ENCODE results near the gene GSG1L.

Gene GSG1L

GRCh38 chr16:27789150-27789549 is 274.4 kb downstream of the GSG1L start:
- DNase-seq (ENCODE audit: low spot score), result no peak

GRCh38 chr16:27787665-27788064 is 275.8 kb downstream of the GSG1L start:
- no peak for DNase-seq (ENCODE audit: low spot score)

GRCh38 chr16:27786923-27787625 is 276.4 kb downstream of the GSG1L start:
- no peak for DNase-seq (ENCODE audit: low spot score)

GRCh38 chr16:27786221-27786922 is 277.1 kb downstream of the GSG1L start:
- no peak for DNase-seq (ENCODE audit: low spot score)

GRCh38 chr16:27785307-27785678 is 278.2 kb downstream of the GSG1L start:
- no peak for DNase-seq (ENCODE audit: low spot score)

- no peak for DNase-seq (ENCODE audit: low spot score)
Observed at GRCh38 chr16:27784351-27785306, 278.9 kb downstream of the GSG1L start.

- DNase-seq (ENCODE audit: low spot score), result no peak
Observed at GRCh38 chr16:27781981-27782880, 281.3 kb downstream of the GSG1L start.

- peak; percentile 82 for DNase-seq (ENCODE audit: low spot score)
Observed at GRCh38 chr16:27781195-27781524, 282.4 kb downstream of the GSG1L start.

GRCh38 chr16:27780468-27781194 is 282.9 kb downstream of the GSG1L start:
- DNase-seq (ENCODE audit: low spot score), result no peak

GRCh38 chr16:27779641-27780164 is 283.8 kb downstream of the GSG1L start:
- peak; percentile 84 for DNase-seq (ENCODE audit: low spot score)

GRCh38 chr16:27778926-27779570 is 284.5 kb downstream of the GSG1L start:
- no peak for DNase-seq (ENCODE audit: low spot score)

- DNase-seq (ENCODE audit: low spot score), result no peak
Observed at GRCh38 chr16:27778171-27778925, 285.2 kb downstream of the GSG1L start.

- no peak for DNase-seq (ENCODE audit: low spot score)
Observed at GRCh38 chr16:27777527-27777926, 286.0 kb downstream of the GSG1L start.

GRCh38 chr16:27776556-27777225 is 286.8 kb downstream of the GSG1L start:
- no peak for DNase-seq (ENCODE audit: low spot score)

- DNase-seq (ENCODE audit: low spot score), result no peak
Observed at GRCh38 chr16:27775254-27775653, 288.3 kb downstream of the GSG1L start.

- DNase-seq (ENCODE audit: low spot score), result no peak
Observed at GRCh38 chr16:27774779-27775178, 288.7 kb downstream of the GSG1L start.

- no peak for DNase-seq (ENCODE audit: low spot score)
Observed at GRCh38 chr16:27773344-27773743, 290.2 kb downstream of the GSG1L start.

- DNase-seq (ENCODE audit: low spot score), result no peak
Observed at GRCh38 chr16:27772093-27772825, 291.3 kb downstream of the GSG1L start.
